Inflammatory macrophage treated with lipopolysaccharide for 1 hour (primary cell): Measurements from ENCODE around the gene TMPRSS9.
"Not testable (repeated sequence)": the region's sequence is repeated elsewhere in the genome, so short reads cannot be mapped to it uniquely, and the experiment has no call there.

Experiments used
- DNase-seq, 2 donors: peaks; one replicate each; pipeline ENCODE4 v3.0.0-alpha.2; 2020 to 2022

TMPRSS9 gene

GRCh38 chr19:2468596-2468995 lies 108.5 kb downstream of the TMPRSS9 start:
- no peak for DNase-seq

DNA sequence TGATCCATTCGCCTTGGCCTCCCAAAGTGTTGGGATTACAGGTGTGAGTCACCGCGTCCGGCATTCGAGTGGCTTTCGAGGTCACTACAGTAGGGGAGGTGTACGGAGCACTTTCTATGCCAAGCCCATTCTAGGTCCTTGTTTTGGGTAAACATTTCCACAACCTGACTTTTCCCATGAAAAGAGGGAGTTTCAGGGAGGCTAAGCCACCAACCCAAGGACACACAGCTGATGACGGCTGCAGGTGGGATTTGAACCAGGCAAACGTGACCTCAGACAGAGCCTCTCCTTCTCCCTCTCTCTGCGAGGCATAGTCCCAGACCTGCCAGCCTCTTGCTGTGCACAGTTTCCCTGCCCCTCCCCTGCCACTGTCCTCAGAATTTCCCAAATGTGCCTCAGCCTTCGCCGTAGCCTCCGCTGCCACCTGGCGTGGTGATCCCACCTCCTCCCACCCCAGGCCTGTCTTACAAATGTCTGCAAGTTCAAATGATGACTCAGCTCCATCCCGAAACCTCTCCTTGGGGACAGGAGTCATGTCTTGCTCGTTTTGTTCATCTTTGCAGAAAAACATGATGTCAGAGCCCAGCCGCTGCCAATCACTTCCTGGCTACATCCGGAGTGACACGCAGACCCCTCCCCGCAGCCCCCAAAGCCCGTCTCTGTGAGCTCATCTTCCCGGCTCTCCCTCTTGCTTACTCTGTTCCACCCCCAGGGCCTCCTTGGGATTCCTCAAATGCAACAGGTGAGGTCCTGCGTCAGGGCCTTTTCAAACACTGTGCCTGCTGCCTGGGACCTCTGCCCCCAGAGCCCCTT lies 109.2 kb downstream of the TMPRSS9 start:
- DNase-seq: no peak

- DNase-seq: not testable (repeated sequence)
Observed at GRCh38 chr19:2469915-2470200, 109.8 kb downstream of the TMPRSS9 start.

GRCh38 chr19:2474232-2475017 lies 114.4 kb downstream of the TMPRSS9 start:
- peak; percentile 96 for DNase-seq

GRCh38 chr19:2475018-2475701 lies 115.1 kb downstream of the TMPRSS9 start:
- DNase-seq: peak in 1 of 2 donors; percentile 46
